Endometrium (tissue), 2 donors: ENCODE measurements around the gene ZXDA.

Source experiments
- FAIRE-seq: peaks from 2 replicates; lab custom pipeline; 2012; peaks lifted over from hg19 to GRCh38; lab: Jason Lieb, UNC
- donor health status: control.
- donor health status: control.

The ZXDA gene

GRCh38 chrX:57871463-57871862 is 38.8 kb downstream of the ZXDA start:
- no peak for FAIRE-seq
